Spleen (tissue), 11 donors: ENCODE data around the gene GNB3. TPM values are rescaled to one million over a fixed set of nuclear protein-coding genes. Genes with fewer than 3 reads are reported as not detected.

ENCODE experiments used
- DNase-seq: peaks from one replicate; pipeline ENCODE4 v3.0.0-alpha.2; 2020
- H3K27ac ChIP-seq, 8 donors: fragments of 200-600 bp; sonication (generic) in 7 of 8; 1 replicate in 4 of 8; 2 replicates in 4 of 8; pipeline versions ENCODE4 v1.5.0 to v1.8.0; 2016 to 2021; ENCODE audit warnings: inconsistent platforms in 4 of 8, mild to moderate bottlenecking in 4 of 8, moderate library complexity in 1 of 8
- H3K27me3 ChIP-seq, 7 donors: fragments of 200-600 bp; sonication (generic) in 6 of 7; replicated peaks in 1 of 7; 1 replicate in 4 of 7; 2 replicates in 3 of 7; pipeline versions ENCODE4 v1.5.0 to v1.8.0; 2016 to 2021; ENCODE audit warnings: inconsistent platforms in 3 of 7, mild to moderate bottlenecking in 1 of 7
- H3K36me3 ChIP-seq, 6 donors: fragments of 200-600 bp; sonication (generic) in 5 of 6; 1 replicate in 4 of 6; 2 replicates in 2 of 6; pipeline versions ENCODE4 v1.5.0 to v1.8.0; 2016 to 2021; ENCODE audit warnings: inconsistent platforms in 2 of 6
- H3K4me1 ChIP-seq, 6 donors: fragments of 200-600 bp; sonication (generic) in 5 of 6; 1 replicate in 3 of 6; 2 replicates in 3 of 6; pipeline versions ENCODE4 v1.5.0 to v1.8.0; 2016 to 2021; ENCODE audit warnings: inconsistent platforms in 3 of 6
- H3K4me3 ChIP-seq, 8 donors: fragments of 200-600 bp; sonication (generic) in 7 of 8; 1 replicate in 4 of 8; 2 replicates in 4 of 8; pipeline versions ENCODE4 v1.5.0 to v1.8.0; 2016 to 2021; ENCODE audit warnings: inconsistent platforms in 4 of 8, mild to moderate bottlenecking in 4 of 8, moderate library complexity in 2 of 8
- H3K9me3 ChIP-seq, 8 donors: fragments of 200-600 bp; sonication (generic) in 7 of 8; 1 replicate in 4 of 8; 2 replicates in 4 of 8; pipeline versions ENCODE4 v1.5.0 to v1.8.0; 2016 to 2021; ENCODE audit warnings: inconsistent platforms in 4 of 8
- CTCF ChIP-seq, 11 experiments: fragments of 200-600 bp in 7 of 11; fragments of 450-650 bp in 4 of 11; sonication (generic) in 4 of 11; IDR thresholded peaks in 8 of 11; conservative IDR thresholded peaks in 3 of 11; 1 replicate in 7 of 11; 2 replicates in 4 of 11; pipeline versions ENCODE4 v1.4.0 to v1.8.0; 2016 to 2021; ENCODE audit warnings: antibody characterized with exemption in 11 of 11, inconsistent platforms in 4 of 11, mild to moderate bottlenecking in 1 of 11
- POLR2A ChIP-seq, 3 donors: fragments of 450-650 bp; IDR thresholded peaks; one replicate each; pipeline ENCODE4 v1.5.1; 2017; ENCODE audit warnings: antibody characterized with exemption in 3 of 3, mild to moderate bottlenecking in 1 of 3
- POLR2AphosphoS5 ChIP-seq, 3 donors: sonication (generic); formaldehyde crosslinking; IDR thresholded peaks; one replicate each; pipeline ENCODE4 v1.5.1; 2017; ENCODE audit warnings: antibody characterized with exemption in 3 of 3
- WGBS, 5 donors: extraction: QIAGEN DNeasy Blood & Tissue Kit in 3 of 5; methylation state at CpG; one replicate each; pipeline versions ENCODE4 v1.1.5 to v1.1.7; 2013 to 2018; 5-methylcytosine and 5-hydroxymethylcytosine counted together
- intact Hi-C: fragments of 100-400 bp; cut with DNase I; formaldehyde crosslinking; loops from one replicate; pipeline ENCODE4 v1.15.0; 2023; ENCODE audit warnings: low total_unique reads
- polyA plus RNA-seq, 3 donors: library from polyadenylated mRNA; stranded (reverse); fragments of 200-250 nt; gene quantifications; one replicate each; pipeline ENCODE4 v1.2.1, GENCODE V29; 2013
- total RNA-seq, 7 donors: library from RNA; depleted of rRNA in 3 of 7; stranded (reverse); fragments of >200 nt in 3 of 7; fragmentation: NEBNext Ultra II Directional in 4 of 7; extraction: Animal tissue kit (Norgen Biotek cat#: 25700) in 4 of 7; gene quantifications; one replicate each; pipeline versions ENCODE4 v1.1.0 to v1.2.1, GENCODE V29; 2016 to 2021
- donor health status: healthy with polysubstance abuse.
- donor health status: DM: no; HTN: no; CAD: no; lungs with moderate emphysema.
- donor health status: DM: no; HTN: no; CAD: no.
- donor health status: Bipolar disorder and iron deficiency.
- donor health status: healthy.
- donor health status: DM: no; HTN: no; CAD: no.
- donor health status: DM: yes; HTN: yes; CAD: no.

Gene GNB3
- total and polyA plus RNA-seq, 10 donors: 0.75 to 3.9 (median 1.3) TPM

DNA sequence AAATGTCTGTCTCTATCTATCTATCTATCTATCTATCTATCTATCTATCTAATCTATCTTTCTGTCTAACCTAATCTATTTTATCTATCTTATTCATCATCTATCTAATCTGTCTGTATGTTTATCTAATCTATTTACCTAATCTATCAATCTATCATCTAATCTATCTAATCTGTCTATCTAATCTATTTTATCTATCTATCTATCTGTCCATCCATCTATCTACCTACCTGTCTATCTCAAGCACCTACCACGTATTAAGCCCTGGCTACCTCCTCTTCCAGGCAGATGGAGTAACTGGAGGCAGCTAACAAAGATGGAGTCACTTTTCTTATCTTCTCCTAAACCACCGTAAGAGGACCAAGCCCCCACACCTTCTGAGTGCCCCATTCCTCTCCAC lies 45.6 kb upstream of the GNB3 start:
- Histone ChIP-seq H3K4me3 (no peak overlapping the region), H3K9me3 (no peaks in the 10 kb centered on the region), H3K4me1 (peaks cover 3 to 31% (median 21%) of the 10 kb centered on the region in 6 donors), H3K27me3 (peaks cover 0 to 23% (median 0%) of the 10 kb centered on the region in 7 donors), H3K36me3 (peaks cover 0 to 43% (median 2%) of the 10 kb centered on the region in 6 donors), H3K27ac (no peak overlapping the region)
- DNase-seq: no peak
- intact Hi-C loops: no loop called here
- TF ChIP-seq CTCF (IDR thresholded peaks at IDR 0.05 in 8 of 11, conservative IDR thresholded peaks at IDR 0.05 in 3 of 11): no peak
- TF ChIP-seq POLR2AphosphoS5 (IDR thresholded peaks at IDR 0.05): no peak
- no peak for TF ChIP-seq POLR2A (IDR thresholded peaks at IDR 0.05)
- WGBS, 5 donors: 83 to 92% (median 90%) methylated on average over 2 of the region's 2 CpGs

DNA sequence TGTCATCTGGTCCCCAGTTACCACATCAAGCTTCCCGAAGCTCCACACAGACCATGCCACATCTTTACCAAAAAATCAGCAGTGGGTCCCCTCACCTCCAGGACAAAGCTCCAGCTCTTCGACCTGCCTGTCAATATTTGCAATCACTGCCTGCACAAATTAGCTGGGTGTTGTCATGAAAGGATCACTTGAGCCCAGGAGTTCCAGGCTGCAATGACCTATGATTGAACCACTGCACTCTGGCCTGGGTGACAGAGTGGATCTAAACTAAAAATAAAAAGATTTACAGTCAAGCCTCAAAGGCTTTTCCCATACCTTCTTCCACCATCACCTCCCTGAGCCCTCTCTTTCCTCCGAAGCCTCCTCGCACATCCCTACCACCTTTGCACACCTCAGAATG lies 44.1 kb upstream of the GNB3 start:
- WGBS, 5 donors: 87 to 92% (median 91%) methylated on average over 4 of the region's 4 CpGs

GRCh38 chr12:6799147-6799546 lies 41.6 kb upstream of the GNB3 start:
- peaks cover 0 to 22% (median 0%) of the 10 kb centered on the region in 7 donors for H3K27me3 ChIP-seq
- intact Hi-C loops: no loop called here
- H3K9me3 ChIP-seq: no peaks in the 10 kb centered on the region
- WGBS, 5 donors: 76 to 89% (median 86%) methylated on average over 5 of the region's 5 CpGs
- H3K27ac ChIP-seq: no peak overlapping the region
- no peak for DNase-seq
- peaks cover 0 to 79% (median 11%) of the 10 kb centered on the region in 6 donors for H3K36me3 ChIP-seq
- no peak overlapping the region for H3K4me3 ChIP-seq
- no peak for TF ChIP-seq POLR2AphosphoS5 (IDR thresholded peaks at IDR 0.05)
- TF ChIP-seq POLR2A (IDR thresholded peaks at IDR 0.05): no peak
- TF ChIP-seq CTCF (IDR thresholded peaks at IDR 0.05 in 8 of 11, conservative IDR thresholded peaks at IDR 0.05 in 3 of 11): no peak
- peaks cover 0 to 2% (median 0%) of the 10 kb centered on the region in 6 donors for H3K4me1 ChIP-seq

More for the DNA sequence above, 44.1 kb upstream of the GNB3 start:
- no peak for DNase-seq
- Histone ChIP-seq H3K4me3 (no peak overlapping the region), H3K27ac (no peak overlapping the region), H3K27me3 (peaks cover 0 to 23% (median 0%) of the 10 kb centered on the region in 7 donors), H3K36me3 (peaks cover 0 to 57% (median 2%) of the 10 kb centered on the region in 6 donors), H3K4me1 (peaks cover 3 to 28% (median 20%) of the 10 kb centered on the region in 6 donors), H3K9me3 (no peaks in the 10 kb centered on the region)
- no peak for TF ChIP-seq CTCF (IDR thresholded peaks at IDR 0.05 in 8 of 11, conservative IDR thresholded peaks at IDR 0.05 in 3 of 11)
- no peak for TF ChIP-seq POLR2A (IDR thresholded peaks at IDR 0.05)
- no peak for TF ChIP-seq POLR2AphosphoS5 (IDR thresholded peaks at IDR 0.05)
- intact Hi-C loops: no loop called here

DNA sequence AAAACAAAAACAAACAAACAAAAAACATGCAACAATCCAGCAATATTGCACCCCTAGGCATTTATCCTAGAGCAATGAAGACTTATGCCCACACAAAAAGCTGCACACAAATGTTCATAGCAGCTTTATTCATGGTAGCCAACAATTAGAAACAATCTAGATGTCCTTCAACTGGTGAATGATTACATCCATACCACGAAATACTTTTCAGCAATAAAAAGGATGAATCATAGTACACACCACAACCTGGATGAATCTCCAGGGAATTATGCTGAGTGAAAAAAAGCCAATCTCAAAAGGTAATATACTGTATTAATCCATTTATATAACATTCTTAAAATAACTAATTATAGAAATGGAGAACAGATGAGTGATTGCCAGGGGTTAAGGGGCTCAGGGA lies 33.6 kb upstream of the GNB3 start:
- TF ChIP-seq POLR2A (IDR thresholded peaks at IDR 0.05): no peak
- no peak for TF ChIP-seq CTCF (IDR thresholded peaks at IDR 0.05 in 8 of 11, conservative IDR thresholded peaks at IDR 0.05 in 3 of 11)
- no peak for TF ChIP-seq POLR2AphosphoS5 (IDR thresholded peaks at IDR 0.05)
- DNase-seq: no peak
- Histone ChIP-seq H3K4me3 (no peak overlapping the region), H3K4me1 (peaks cover 0 to 6% (median 4%) of the 10 kb centered on the region in 6 donors), H3K27me3 (peaks cover 0 to 3% (median 0%) of the 10 kb centered on the region in 7 donors), H3K36me3 (peaks cover 0 to 26% (median 7%) of the 10 kb centered on the region in 6 donors), H3K9me3 (no peaks in the 10 kb centered on the region), H3K27ac (no peak overlapping the region)
- intact Hi-C loops: no loop called here
- WGBS, 5 donors: 55 to 75% (median 69%) methylated on average over 1 of the region's 1 CpG
